ENCODE measurements around the gene ANKRD11.
"Not testable (repeated sequence)": the region's sequence is repeated elsewhere in the genome, so short reads cannot be mapped to it uniquely, and the experiment has no call there.

ANKRD11 gene

GRCh38 chr16:89304181-89304851 is 186.0 kb downstream of the ANKRD11 start:
- DNase-seq (ENCODE audit: low spot score) (no peak), FAIRE-seq (no peak)

DNA sequence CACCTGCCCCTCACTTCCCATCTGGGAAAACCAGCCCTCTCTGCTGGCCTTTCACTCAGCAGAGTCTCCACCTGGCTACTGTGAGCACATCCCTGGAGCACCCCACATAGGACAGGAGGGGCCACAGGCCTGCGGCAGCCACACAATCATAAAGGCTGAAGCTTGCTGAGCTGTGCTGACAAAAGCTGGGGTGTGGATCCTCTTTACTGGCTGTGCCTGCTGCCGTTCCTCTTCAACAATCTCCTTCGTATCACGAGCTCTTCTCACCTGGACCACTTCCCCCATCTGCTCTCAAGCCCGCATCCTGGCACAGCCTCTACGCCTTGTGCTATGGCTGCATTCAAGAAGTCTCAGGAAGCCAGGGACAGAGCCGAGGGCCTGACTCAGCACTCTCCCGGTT is 186.7 kb downstream of the ANKRD11 start:
- FAIRE-seq (no peak), DNase-seq (ENCODE audit: low spot score) (no peak)

DNA sequence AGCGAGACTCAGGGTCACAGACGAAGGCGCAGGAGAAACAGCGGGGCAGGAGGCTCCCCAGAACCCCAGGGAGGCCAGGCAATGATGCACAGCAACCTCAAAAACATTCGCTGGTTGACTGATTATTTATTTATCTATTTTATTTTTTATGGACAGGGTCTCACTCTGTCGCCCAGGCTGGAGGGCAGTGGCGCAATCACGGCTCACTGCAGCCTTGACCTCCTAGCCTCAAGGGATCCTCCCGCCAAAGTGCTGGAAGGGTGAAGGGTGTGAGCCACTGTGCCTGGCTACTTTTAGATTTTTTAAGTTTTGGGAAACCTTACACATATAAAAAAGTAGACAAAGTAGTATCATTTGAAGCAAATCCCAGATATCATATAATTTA is 189.4 kb downstream of the ANKRD11 start:
- DNase-seq (ENCODE audit: low spot score) (no peak), FAIRE-seq (no peak)

DNA sequence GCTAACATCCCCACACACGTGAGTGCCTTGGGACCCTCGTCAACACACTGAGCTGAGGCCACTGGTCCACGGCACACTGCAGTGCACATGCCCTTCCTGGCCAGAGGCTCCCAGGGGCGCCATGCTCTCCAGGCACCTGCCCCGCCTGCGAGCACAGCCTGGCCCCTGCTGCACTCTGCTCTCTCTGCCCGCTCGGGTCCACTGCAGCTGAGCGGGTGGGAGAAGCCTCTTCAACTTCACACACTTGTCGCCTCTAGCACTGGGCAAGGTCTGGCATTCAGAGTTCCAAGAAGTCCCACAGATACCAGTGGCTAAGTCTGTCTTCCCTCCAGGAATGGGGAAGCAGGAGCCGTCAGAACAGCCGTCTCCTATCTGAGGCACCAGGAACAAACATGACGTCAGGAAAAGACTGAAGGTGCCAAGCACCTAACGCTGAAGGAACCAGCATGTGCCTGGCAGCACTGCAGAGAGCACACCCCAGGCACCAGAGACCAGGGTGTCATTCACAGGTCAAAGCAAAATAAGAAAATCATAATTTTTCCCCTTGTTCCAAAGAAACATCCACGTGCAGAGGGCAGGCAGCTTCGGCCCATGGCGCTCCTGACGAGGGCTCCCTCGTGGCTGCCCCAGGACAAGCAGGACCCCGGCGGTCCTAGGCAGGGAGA is 189.9 kb downstream of the ANKRD11 start:
- DNase-seq (ENCODE audit: low spot score) = no peak
- no peak for FAIRE-seq

GRCh38 chr16:89299357-89300111 is 190.8 kb downstream of the ANKRD11 start:
- not testable (repeated sequence) for FAIRE-seq

DNA sequence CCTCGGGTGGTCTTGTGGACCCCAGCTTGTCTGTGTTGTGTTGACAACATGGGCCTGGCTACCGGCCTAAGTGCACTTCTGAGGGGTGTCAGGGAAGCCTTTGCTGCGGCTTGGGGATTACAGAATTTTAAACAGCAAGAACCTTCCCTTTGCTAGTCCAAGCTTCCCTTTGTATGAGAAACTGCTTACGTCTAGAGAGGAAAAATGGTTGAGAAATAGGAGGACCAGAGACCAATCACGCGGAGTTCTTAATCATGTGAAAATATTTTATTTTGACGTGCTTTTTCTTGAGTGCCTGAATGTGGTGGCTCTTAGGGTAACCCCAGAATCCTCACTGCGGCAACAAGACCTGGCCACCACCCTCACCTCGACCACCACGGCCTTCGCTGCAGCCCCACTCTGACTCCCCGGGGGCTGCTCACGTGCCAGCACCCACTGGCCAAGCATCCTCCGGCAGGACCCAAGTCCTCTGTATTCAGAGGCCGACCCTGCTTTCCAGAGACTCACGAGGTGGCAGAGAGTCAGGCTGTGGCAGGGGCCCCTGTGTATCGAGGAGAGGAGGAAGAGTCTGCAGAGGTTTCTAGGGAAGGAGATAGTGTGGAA is 191.6 kb downstream of the ANKRD11 start:
- FAIRE-seq (no peak), DNase-seq (ENCODE audit: low spot score) (no peak)

More at GRCh38 chr16:89299357-89300111, 190.8 kb downstream of the ANKRD11 start:
- not testable (repeated sequence) for DNase-seq (ENCODE audit: low spot score)

GRCh38 chr16:89297910-89298545 is 192.3 kb downstream of the ANKRD11 start:
- DNase-seq (ENCODE audit: low spot score) = no peak
- no peak for FAIRE-seq

DNA sequence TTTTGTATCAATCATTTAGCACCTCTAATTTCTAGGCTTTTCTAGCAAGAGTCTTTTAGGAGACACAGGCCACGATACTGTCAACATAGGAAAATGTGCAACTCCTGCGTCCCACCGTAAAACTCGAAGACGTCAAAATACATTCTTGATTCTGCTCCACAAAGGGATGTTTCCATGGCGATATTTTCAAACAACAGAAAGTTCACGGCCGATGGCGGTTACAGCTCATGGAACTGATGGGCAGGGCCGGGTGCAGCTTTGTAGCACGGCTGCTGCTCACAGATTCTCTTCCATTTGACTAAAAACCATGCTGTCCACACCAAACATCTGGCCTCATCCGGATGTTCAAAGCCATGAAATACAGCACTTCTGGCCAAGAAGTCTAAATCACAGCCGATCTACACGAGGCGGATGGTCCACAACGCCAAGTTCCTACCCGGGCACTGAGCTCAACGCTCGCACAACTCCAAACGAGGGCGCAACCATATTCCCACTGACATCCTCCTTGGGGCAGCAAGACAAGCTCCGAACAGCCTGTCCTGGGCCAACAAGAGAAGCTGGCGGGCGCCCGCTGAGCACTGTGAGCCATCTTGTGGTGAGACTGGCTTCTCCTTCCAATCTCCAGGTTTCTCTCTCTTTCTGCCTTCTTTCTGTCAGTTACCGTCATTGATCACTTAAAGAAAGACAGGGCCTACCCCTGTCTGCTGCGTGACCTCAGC is 193.0 kb downstream of the ANKRD11 start:
- FAIRE-seq (no peak), DNase-seq (ENCODE audit: low spot score) (no peak)

GRCh38 chr16:89295915-89296314 is 194.4 kb downstream of the ANKRD11 start:
- DNase-seq (ENCODE audit: low spot score) = no peak
- no peak for FAIRE-seq

- FAIRE-seq = no peak
- no peak for DNase-seq (ENCODE audit: low spot score)
Measured at GRCh38 chr16:89295071-89295900, 195.1 kb downstream of the ANKRD11 start.

- FAIRE-seq = no peak
- DNase-seq (ENCODE audit: low spot score) = no peak
Measured at GRCh38 chr16:89294486-89294885, 195.9 kb downstream of the ANKRD11 start.

DNA sequence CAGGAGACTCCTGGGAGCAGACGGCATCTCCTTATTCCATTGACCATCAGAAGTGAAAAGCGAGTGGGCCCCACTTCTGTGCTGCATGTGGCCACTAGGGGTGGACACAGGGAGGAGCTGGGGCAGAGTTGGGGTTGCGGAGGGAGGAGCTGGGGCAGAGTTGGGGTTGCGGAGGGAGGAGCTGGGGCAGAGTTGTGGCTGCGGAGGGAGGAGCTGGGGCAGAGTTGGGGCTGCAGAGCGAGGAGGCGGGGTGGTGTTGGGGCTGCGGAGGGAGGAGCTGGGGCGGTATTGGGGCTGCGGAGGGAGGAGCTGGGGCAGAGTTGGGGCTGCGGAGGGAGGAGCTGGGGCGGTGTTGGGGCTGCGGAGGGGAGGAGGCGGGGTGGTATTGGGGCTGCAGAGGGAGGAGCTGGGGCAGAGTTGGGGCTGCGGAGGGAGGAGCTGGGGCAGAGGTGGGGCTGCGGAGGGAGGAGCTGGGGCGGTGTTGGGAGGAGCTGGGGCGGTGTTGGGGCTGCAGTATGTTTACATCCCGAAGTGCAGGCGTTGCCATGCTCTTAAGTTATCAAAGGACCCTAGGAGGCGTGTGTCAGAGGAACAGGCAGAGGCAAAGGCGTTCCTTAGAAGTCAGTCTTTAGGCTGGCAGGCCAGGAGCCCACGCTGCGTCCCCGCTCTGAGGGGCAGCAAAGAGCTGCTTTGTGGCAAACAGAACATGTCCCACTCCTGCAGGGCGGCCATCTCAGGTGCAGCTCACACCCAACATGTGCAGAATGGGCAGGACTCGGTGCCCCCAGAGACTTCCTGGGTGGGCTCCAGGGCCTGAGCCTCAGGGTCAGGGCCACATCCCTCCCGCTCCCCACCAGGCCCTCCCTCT is 196.9 kb downstream of the ANKRD11 start:
- DNase-seq (ENCODE audit: low spot score) (no peak), FAIRE-seq (no peak)

- DNase-seq (ENCODE audit: low spot score) (no peak), FAIRE-seq (no peak)
Measured at GRCh38 chr16:89292443-89293078, 197.8 kb downstream of the ANKRD11 start.

- FAIRE-seq (no peak), DNase-seq (ENCODE audit: low spot score) (no peak)
Measured at GRCh38 chr16:89291776-89292175, 198.6 kb downstream of the ANKRD11 start.

DNA sequence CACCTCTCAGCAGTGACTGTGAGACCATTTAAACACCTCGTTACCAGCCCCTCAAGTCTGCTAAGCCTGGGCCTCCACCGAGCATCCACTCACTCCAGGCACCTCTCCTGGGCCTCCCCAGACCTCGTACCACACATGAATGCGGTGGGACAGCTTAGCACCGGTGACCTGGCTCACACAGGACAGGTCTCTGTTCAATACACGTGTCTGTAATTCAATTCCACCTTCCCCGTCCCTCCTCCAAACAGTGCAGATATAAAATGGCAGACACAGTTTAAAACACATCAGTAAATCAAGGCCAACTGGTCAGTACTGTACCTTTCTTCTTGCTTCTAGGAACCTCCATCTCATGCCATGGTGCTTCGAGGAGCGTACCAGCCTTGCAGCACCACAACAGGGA is 199.0 kb downstream of the ANKRD11 start:
- FAIRE-seq (no peak), DNase-seq (ENCODE audit: low spot score) (no peak)

GRCh38 chr16:89290887-89291286 is 199.5 kb downstream of the ANKRD11 start:
- DNase-seq (ENCODE audit: low spot score) (no peak), FAIRE-seq (no peak)

- FAIRE-seq = no peak
- no peak for DNase-seq (ENCODE audit: low spot score)
Measured at GRCh38 chr16:89290472-89290871, 199.9 kb downstream of the ANKRD11 start.

Measured in RCC 7860 (cell line).